Activated CD4-positive, alpha-beta T cell treated with anti-CD3 and anti-CD28 coated beads, Interleukin-10, Interleukin-2, amounts not matched to agents 100 ng/mL and 50 ng/mL, durations not matched to agents 16 hours and 8 hours (primary cell): ENCODE measurements around the gene SYT12.

Source experiments
- DNase-seq: peaks from one replicate; pipeline ENCODE4 v3.0.0-alpha.2; 2020

SYT12 gene

DNA sequence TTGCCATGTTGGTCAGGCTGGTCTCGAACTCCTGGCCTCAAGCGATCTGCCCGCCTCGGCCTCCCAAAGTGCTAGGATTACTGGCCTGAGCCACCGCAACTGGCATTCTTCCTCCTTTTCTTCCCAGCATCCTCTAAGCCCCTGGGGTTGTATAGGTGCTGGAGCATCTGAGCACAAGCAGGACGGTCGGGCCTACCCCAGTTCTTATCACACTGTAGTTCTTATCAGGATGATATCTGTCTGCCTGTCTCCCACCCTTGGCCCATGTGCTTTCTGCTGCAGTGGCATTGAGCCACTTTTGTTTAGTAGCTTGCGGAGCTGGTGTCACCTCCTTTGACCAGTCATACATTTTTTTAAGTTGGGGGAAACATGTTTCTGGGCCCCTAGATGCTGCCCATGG, 35.6 kb downstream of the SYT12 start:
- DNase-seq: no peak

DNA sequence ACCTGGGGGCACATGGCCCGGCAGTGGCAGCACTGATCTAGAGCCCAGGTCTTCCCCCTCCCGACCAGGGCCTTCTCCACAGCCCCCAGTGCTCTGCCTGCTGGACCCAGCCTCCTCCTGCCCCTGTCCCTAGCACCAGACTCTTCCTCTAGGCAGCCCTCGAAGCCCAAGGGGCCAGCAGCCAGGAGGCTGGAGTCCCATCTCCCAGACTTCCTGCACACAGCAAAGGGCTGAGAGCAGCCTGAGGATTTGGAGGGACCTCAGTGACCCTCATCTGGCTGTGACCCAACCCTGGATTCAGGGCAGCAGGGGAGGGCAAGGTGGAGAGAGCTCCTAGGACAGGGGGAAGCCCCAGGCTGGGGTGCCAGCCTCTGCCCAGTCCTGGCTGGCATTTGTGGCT, 36.7 kb downstream of the SYT12 start:
- DNase-seq: no peak

GRCh38 chr11:67060111-67060522, 37.2 kb downstream of the SYT12 start:
- DNase-seq: no peak

DNA sequence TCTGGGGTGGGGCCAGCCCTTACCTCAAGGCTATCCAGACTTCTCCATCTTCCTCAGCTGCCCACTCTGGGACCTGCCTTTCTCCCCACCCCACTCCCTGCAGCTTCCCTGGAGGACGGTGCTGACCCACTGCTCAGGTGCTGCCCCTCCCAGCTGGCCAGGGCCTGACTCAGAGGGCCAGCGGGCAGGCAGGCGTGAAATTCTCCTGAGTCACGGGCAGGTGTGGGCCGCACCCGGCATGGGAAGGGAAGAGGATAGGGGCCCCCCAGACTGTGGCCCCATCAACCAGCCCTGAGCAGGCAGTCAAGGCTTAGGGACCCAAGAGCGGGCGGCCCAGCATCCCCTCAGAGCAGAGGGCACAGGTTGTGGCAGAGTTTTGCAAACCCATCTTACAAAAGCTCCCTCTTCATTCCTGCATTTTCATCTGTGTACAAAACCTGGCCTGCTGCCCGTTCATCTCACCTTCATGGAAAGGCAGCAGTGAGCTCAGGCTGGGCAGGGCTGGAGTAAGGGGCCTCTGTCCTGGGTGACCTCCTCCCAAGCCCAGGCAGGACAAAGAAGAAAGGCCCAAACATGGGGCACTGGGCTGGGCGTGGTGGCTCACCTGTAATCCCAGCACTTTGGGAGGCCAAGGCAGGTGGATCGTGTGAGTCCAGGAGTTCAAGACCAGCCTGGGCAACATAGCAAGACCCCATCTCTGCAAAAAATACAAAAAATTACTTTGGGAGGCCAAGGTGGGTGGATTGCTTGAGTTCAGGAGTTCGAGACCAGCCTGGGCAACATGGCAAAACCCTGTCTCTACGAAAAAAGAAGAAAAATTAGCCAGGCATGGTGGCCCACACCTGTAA, 39.8 kb downstream of the SYT12 start:
- no peak for DNase-seq

DNA sequence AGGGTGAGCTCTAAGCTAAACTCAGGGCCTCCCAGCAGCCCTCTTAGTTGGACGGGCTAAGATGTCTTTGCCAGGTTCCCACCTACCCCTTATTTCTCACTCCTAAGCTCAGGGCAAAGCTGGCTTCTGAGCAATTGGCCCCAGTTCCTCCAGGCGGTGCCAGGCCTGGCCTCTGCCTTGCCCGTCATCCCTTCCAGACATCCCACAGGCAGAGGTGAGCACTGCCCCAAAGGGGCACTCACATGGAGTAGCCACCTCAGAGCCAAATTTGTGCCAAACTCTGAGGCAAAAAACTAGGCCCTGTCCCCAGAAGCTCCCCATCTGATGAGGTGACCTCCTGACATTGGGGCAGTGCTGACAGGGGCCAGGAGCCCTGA, 43.4 kb downstream of the SYT12 start:
- no peak for DNase-seq

DNA sequence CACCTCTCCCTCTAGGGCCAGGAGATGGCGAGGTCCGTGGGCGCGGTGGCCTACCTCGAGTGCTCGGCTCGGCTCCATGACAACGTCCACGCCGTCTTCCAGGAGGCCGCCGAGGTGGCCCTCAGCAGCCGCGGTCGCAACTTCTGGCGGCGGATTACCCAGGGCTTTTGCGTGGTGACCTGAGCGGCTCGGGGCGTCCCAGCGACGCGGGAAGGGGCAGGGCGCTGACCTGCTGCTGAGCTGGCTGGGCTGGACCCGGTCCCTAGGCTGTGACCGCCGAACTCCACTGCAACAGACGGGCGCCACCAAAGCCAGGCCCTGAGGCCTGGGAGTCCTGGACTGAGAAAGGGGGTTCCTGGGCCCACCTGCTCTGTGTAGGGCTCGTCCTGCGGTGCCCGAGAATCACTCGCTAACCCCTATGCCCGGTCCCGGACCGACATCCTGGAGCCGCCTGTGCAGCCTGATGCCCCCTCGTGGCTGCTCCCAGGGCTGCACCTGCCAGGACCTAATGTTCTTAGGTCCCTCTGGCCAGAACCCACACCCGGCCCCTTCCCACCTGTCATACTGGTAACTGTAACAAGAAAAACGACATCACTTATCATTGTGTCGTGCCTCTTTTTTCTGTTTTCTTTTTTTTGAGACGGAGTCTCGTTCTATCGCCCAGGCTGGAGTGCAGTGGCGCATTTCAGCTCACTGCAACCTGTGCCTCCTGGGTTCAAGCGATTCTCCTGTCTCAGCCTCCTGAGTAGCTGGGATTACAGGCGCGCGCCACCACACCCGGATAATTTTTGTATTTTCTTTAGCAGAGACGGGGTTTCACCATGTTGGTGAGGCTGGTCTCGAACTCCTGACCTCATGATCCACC, 48.7 kb downstream of the SYT12 start:
- peak; percentile 78 for DNase-seq

DNA sequence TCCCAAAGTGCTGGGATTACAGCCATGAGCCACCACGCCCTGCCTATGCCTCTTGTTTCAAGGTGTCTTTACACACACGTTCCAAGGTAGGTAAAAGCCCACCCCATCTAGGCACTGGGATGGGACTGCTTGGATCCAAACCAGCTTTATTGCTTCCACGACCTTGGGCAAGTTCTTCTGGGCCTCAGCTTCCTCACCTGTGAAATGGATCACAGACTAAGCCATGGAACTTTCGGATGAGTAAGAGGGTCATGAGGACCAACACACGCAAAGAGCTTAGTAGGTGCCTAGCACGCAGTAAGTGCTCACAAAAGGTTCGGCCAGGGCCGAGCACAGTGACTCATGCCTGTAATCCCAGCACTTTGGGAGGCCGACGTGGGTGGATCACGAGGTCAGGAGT, 49.4 kb downstream of the SYT12 start:
- no peak for DNase-seq

- no peak for DNase-seq
Observed at GRCh38 chr11:67073908-67074307, 51.0 kb downstream of the SYT12 start.

GRCh38 chr11:67076202-67076601, 53.3 kb downstream of the SYT12 start:
- DNase-seq: no peak

DNA sequence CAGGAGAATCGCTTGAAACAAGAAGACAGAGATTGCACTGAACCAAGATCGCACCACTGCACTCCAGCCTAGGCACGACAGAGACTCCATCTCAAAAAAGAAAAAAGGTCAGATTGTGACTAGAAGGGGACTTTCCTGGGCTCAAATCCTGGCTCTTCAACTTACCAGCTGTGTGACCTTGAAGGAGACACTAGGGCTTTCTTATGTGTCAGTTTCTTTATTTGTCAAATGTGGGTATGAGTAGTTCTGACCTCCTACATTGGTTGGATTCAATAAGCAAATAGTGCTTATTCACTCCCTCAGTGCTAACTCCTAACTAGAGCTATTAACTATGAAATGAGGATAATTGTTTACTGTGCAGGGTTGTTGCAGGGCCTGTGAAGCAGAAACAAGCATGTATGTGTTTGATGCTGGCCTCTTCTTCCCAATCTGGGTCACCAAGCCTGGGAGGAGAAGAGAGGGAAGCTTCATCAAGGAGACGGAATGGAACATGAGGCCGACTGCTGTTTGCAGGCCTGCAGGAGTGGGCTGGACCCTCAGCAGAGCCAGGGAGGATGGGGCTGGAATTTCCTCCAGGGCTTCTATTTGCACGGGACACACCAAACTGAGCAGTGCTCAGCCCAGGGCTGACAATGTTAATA, 56.3 kb downstream of the SYT12 start:
- peak; percentile 69 for DNase-seq

GRCh38 chr11:67082071-67082791, 59.3 kb downstream of the SYT12 start:
- no peak for DNase-seq

DNA sequence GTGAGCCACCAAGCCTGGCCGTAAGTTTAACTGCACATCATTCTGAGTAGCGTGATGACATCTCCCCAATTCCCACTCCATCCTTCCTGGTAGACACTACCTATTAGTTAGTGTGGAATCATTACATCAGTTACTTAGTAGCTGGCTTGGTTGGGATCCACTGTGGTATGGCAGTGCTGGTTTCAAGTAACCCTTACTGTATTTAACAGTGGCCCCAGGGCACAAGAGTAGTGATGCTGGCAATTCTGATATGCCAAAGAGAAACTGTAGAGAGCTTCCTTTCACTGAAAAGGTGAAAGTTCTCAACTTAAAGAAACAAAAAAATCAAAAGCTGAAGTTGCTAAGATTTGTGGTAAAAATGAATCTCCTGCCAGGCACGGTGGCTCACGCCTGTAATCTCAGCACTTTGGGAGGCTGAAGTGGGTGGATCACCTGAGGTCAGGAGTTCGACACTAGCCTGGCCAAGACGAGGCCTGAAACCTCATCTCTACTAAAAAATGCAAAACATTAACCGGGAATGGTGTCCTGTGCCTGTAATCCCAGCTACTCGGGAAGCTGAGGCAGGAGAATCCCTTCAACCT, 60.9 kb downstream of the SYT12 start:
- no peak for DNase-seq

GRCh38 chr11:67085617-67086016, 62.7 kb downstream of the SYT12 start:
- DNase-seq: no peak

DNA sequence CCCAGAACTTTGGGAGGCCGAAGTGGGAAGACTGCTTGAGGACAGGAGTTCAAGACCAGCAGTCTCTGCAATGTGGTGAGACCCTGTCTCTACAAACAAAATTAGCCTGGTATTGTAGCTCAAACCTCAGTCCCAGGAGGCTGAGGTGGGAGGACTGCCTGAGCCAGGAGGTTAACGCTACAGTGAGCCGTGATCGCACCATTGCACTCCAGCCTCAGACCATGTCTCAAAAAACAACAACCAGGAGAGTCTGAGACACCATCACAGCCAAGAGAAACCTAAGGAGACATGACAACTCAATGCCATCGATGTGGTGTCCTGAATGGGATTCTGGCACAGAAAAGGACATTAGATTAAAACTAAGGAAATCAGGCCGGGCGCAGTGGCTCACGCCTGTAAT, 67.8 kb downstream of the SYT12 start:
- DNase-seq: no peak

- no peak for DNase-seq
Observed at GRCh38 chr11:67095214-67095507, 72.2 kb downstream of the SYT12 start.

- DNase-seq: no peak
Observed at GRCh38 chr11:67098799-67099429, 76.0 kb downstream of the SYT12 start.

DNA sequence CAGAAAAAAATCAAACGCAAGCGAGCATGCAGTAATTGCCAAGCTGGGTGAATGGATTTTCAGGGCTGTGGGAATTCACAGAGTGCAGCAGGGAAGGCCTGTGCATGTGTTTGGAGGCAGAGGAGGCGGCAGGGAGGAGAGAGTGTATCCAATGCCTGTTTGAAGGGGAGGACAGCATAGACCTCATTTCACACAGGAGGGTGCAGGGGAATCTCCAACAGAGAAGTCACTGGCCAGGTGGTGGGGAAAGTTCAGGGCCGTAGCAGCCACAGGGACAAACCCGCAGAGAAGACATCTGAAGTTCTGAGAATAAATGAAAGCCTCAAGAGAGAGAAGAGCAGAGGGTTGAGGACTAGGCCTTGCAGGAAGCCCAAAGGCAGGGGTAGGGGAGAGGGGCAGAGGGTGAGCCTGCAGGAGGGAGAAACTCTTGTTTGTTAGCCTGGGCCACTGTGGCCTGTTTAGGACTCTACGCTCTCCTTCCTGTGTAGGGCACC, 76.9 kb downstream of the SYT12 start:
- DNase-seq: no peak
